GM19099 (cell line): ENCODE results near the gene LRP1B.

Experiments
- POLR2A ChIP-seq: IDR thresholded peaks from 3 replicates; pipeline ENCODE4 v1.6.1; 2011; ENCODE audit warnings: low read depth; ENCODE audit not compliant: insufficient read length; ENCODE audit errors: extremely low read depth

The LRP1B gene

DNA sequence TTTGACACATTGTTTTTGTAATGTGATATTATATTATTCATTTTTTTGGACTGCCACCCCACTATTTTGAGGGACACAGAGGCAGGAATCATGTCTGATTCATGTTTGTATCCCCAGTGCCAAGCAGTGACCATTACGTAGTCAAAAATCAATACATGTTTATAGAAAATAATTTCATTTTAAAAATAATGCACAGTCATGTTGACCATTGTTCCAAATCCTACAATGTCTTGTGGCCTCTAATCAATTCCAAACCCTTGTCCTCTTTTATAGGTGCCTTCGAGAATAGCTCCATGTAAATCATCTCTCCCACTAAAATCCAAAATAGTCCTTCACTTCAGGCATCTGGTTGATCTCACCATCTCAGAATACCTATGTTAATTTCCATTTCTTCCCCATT lies 454.7 kb downstream of the LRP1B start:
- TF ChIP-seq POLR2A, result no peak

DNA sequence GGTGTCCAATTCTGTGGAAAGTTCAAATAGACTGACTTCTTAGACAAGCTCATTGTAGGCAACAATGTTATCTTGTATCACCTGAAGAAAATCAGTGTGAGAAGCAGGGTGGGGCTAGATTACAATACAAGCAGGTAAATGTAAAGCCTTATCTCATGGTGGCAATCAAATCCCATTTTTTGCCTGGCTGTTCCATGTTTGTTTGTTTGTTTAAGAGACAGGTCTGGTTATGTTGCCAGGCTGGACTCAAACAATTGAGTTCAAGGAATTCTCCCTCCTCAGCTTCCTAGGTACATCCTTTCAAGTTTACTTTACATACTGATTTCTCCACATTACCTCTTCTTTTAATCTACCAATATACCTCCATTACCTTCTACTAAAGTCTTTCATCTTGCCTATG lies 464.6 kb downstream of the LRP1B start:
- no peak for TF ChIP-seq POLR2A

DNA sequence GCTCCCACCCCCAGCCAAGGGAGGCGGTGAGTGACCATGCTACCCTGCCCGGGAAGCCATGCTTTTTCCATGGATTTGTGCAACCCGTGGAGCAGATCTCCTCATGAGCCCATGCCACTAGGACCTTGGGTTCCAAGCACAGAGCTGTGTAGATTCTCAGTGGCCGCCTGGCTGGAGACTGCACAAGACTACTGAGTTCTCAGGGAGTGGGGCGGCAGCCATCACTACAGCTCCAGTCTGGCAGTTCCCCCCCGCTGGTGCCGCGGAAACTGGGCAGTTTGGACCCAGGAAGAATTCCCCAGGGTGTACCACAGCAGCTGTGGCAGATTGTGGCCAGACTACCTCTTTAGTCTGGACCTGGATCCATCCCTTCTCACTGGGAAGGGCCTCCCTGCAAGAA lies 470.6 kb downstream of the LRP1B start:
- TF ChIP-seq POLR2A, result no peak

DNA sequence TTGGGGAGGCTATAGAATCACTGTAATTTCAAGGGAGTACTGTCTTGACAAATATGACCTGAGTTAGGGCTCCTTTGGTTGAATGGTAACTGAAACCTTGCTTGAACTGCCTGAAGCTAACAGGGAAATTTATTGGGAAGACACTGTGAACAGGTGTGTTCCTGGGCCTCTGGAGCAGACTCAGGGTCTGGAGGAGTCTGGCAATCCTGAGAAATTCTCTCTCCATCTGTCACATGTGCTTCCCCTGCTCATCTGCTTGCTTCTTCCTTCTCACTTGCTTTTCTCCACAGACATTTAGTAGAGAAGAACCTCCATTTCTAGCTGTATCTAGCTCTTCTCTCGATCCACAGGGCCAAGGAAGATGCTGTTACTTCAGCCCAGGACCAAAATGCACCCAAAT lies 476.5 kb downstream of the LRP1B start:
- no peak for TF ChIP-seq POLR2A

DNA sequence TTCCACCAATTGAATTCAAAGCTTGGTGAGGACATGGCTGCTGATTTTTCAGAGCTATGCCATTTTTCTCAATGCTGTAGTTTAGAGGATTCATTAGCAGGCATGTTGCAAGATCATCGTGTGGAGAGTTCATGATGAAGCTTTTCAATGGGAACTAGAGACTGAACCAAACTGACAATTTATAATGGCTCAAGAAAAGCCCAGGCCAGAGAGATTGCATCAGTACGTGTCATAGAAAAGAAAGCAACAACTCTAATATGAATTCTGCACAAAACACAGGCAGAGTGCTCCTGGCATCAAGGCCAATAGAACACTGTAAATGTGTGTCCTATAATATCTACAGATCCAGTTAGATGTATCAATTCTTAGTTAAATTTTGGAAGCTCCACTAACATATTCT lies 477.6 kb downstream of the LRP1B start:
- TF ChIP-seq POLR2A, result no peak

DNA sequence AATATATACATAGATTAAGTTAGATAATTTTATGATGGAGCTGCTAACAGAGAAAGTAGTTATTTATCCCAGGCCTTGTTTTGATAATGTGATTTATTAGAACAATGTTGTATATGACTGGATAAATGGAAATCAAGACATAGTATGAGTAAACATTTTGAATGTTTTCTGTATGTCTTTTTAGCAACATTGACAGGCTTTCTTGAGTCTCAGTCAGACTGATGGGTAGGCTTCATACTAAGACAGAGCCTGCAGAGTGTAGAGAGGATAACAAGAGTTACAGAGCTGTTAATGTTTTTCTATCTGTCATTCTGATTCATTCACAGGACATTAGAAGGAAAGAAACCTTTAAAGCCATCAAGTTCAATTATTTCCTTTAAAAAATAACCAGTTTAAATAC lies 478.5 kb downstream of the LRP1B start:
- TF ChIP-seq POLR2A, result no peak

DNA sequence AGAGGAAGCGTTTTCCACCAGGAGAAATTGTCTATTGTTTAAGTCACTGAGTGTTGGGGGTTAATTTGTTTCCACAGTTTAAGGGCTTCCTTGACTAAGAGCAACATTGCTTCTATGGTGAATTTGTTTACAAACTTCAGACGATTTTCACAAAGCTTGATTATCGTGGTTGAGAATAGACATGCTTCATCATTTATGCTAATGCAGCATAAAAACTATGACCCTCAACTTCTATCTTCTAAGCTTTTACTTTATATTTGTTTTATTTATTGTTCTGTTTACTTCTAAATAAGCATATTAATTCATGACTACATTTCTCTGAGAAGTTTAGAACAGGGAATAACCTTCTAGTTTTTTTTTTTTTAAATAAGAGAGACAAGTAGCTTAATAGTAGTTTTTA lies 483.5 kb downstream of the LRP1B start:
- TF ChIP-seq POLR2A, result no peak

DNA sequence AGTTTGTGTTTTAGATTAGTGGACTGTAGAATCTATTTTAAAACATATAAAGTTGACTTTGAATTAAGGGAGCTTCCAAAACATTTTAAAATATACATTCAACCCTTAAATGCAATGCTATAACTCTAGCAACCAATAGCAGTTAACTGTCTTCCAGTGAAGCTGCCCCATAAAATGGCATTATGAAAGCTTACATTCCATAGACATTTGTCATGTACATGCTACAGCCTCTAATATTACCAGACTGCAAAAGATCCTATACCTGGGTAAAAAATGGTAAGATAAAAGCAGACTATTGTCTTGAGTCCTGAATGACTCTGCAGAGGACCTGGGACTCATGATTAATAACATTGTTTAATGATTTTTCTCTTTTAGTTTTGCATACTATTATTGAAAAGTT lies 489.4 kb downstream of the LRP1B start:
- TF ChIP-seq POLR2A, result no peak

DNA sequence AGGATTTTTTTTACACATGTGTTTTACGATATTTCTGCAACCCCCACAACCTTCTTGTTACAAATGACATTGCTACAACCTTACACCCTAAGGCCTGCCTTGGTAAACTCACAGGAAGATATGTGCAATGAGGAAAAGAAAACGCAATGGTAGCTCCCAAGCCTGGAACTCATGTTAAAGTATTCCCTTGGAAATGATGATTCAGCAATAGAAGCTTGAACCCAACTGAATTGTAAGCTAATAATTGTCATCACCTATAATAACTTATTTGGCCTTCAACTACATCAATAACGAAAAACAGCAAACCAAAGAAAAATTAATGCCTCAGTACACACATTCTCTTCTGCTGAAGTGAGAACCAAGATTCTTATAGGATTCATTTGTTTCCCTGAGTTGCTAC lies 491.0 kb downstream of the LRP1B start:
- TF ChIP-seq POLR2A, result no peak

DNA sequence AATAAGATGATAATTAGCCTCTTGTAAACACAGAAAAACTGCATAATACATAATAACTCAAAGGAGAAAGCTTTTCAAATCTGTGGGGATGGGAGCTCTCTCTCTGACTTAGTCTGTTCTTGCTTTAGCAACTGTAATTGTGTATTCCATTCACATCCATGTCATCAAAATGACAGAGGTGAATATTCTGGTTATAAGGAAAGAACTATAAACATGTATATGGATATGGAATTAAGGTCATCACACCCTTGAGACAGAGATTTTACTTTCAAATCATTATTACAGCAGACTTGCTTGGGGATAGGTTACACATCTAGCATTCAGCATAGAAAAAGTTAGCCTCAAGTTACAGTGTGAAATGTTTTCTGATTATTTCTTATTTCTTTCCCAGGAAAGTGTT lies 497.7 kb downstream of the LRP1B start:
- TF ChIP-seq POLR2A, result no peak

DNA sequence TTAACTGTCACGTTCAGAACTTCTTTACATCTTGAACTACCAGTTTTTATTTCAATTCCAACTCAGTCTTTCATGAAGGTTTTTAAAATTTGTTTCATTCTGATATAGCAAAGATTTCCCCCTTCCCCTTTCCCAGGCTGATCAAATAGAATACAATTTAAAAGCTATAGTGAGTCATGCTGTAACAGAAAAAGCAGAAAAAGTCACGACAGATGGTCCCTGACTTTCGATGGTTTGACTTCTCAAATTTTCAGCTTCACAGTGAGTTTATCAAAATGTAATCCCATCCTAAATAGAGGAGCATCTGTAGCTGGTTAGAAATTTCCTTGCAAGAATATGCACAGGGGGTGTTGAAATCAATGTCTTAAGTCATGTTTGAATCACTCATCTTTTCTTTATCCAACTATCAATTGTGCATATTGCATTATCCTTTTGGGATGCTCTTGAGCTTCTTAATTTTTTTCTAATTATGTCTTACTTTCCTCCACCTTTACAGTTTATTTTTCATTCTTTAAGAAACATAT lies 500.3 kb downstream of the LRP1B start:
- no peak for TF ChIP-seq POLR2A

DNA sequence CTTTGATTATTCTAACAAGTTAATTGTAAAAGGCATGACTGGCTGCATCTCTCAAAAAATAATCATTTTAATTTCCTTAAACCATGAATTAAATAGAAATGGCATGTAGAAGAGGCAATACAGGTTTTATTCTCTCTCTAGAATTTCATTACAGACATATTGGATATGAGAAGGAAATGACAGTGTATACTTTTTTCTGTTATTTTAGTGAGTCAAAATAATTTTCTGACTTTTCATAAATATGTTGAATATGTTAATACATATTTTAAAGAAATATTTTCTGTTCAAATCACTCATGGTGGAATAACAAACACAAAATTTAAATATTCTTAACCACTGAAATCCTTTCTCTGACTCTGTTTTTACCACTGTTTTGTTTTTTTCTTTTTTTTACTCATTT lies 510.4 kb downstream of the LRP1B start:
- TF ChIP-seq POLR2A, result no peak

DNA sequence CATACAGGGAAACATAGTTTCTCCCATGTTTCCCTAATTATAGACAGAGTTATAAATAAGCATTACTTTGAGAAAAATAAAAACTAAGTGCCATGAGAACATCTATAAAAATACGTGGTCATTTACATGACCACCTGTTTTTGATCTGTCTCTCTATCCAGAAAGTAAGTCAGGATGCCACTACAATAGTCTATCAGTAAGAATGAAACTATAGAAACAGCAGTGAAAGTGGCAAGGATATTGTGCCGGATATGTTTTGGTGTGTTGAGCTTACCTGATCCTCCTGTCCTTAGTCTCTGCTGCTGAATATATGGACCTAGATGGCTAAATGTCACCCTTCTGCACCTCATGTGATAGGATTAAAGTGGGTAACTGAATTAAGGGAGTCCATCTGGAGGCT lies 512.4 kb downstream of the LRP1B start:
- TF ChIP-seq POLR2A, result no peak

DNA sequence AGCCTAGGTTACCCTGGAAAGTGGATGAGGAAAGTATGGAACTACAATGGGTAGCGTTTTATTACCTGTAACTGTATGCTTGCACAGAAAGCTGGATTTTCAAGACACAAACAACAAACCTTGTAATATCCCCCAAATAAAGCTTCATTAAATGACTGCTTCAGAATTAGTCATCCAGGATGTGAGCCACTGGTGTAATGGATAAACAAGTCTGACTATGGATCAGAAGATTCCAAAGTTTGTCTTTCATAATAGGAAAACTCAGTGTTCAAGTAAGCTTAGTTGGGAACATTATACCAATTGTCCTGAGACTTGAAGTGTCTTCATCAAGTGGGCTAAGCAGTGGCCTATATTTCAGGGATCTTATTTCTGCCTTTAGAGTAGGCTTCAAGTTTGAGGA lies 518.8 kb downstream of the LRP1B start:
- TF ChIP-seq POLR2A, result no peak

DNA sequence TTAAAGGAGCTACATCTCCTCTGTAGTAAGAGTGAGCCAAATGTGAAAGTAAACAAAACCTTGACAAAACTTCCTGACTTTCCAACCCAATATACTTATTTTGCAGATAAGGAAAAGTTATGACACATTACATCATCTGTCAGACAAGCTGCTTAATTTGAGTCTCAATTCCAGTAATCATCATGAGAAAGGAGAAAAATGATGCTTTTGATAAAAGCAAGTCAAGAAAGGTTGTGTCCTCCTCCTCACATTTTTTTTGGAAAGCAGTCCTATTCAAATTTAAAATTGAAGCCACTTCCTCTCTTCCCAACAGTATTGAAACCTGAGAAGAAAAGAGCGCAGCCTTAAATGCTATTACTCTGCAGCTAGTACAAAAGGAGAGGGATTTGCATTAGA lies 519.6 kb downstream of the LRP1B start:
- TF ChIP-seq POLR2A, result no peak

DNA sequence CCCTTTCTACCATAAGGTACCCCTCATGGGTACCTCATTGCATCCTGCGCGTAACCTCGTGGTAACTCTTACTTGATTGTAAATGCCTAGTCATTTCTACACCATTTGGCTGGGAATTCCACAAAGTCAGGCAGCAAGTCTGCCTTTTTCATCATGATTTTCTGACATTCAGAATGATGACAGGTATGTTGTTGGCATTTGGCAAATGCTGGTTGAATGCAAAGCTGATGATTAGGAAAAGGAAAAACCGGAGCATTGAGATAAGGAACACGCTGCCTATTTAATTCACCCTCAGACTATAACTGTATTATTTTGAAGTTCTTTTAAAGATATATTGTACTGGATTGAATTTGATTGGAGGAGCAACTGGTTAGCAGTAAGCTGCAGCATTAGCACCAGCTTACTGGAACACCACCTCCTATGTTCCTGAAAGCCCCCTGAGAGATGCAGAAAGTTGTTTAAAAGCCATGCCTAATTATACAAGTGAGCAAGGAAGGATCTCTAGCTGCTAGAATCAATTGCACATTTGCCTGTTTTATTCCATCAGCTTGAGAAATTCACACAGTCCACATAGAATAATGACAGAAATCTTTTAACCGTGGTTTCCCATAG lies 520.1 kb downstream of the LRP1B start:
- TF ChIP-seq POLR2A, result no peak

DNA sequence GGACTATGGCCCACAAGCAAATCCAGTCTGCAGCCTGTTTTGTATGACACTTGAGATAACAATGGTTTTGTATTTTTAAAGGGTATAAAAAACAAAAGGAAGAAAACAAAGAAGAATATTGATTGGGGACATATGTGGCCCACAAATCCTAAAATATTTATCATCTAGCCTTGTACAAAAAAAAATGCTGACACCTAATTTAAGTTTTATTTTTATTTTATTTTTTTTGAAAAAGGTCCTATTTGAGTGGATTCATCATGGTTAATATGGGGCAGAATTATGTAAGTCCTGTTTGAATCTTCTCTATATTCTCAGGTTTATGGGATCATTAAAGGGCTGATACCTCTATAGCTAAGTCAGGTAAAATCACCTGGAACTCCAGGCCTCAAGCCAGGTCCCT lies 525.7 kb downstream of the LRP1B start:
- no peak for TF ChIP-seq POLR2A

DNA sequence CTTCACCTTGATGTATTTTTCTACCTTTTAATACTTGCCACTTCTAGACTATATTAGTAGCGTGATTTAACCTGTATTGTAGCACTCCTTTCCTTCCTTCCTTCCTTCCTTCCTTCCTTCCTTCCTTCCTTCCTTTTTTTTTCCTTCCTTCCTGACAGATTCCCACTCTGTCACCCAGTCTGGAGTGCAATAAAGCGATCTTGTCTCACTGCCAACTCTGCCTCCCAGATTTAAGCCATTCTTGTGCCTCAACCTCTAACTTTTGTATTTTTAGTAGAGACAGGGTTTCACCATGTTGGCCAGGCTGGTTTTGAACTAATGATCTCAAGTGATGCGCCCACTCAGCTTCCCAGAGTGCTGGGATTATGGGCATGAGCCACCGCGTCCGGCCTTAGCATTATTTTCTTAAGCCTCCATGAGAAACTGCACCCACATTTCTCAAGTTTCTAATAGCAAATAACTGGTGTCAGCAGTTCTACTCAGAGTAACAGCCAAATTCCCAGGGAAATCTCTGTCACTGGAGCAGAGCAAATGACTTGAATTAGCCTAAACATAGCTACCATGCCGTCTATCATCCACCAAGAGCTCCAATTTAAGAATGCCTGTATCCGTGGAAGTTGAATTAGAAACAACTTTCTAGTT lies 529.2 kb downstream of the LRP1B start:
- no peak for TF ChIP-seq POLR2A

DNA sequence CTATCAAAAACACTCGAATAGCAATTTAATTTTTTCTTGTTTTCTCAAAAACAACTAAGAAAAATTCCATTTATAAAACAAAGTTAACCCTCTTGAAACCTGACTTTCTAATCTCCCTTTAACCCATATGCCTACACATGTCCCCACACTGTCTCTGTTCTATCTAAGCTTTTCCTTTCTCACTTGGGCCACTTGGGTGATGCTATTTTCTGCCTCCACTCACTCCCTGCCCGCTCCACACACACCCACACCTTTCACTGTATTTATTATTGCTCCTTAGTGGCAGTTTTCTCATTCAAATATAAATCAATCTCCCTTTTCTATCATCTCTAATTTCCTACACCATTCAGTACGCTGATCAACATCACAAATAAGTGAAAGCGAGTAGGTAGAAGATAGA lies 531.1 kb downstream of the LRP1B start:
- TF ChIP-seq POLR2A, result no peak
